K562 (cell line): ENCODE measurements around the gene SNRNP70. TPM values are rescaled to one million over a fixed set of nuclear protein-coding genes. Genes with fewer than 3 reads are reported as not detected.
"Not testable (repeated sequence)": the region's sequence is repeated elsewhere in the genome, so short reads cannot be mapped to it uniquely, and the experiment has no call there.

ENCODE experiments used
- ATAC-seq: fragments of 200-7000 bp; cut with Tn5 transposase; 3 replicates; pipeline ENCODE4 v1.9.1; 2020; ENCODE audit warnings: moderate library complexity
- BruUV-seq: library from RNA; stranded (reverse); fragments of 400-500 nt; replicated peaks from 2 replicates; lab custom pipeline; 2021; lab: Mats Ljungman, UMichigan
- CTCF ChIA-PET: fragments of 300-600 bp; formaldehyde crosslinking; extraction: SDS; loops from one replicate; lab custom pipeline; 2021; ENCODE audit warnings: low intra/inter-chr PET ratio; lab: Yijun Ruan, JAX
- POLR2A ChIA-PET: fragments of 300-600, 350-650 bp; sonication (Branson Sonifier 250); formaldehyde crosslinking; extraction: SDS; loops from one replicate; lab custom pipeline; 2021; ENCODE audit warnings: antibody characterized with exemption, inconsistent platforms; lab: Yijun Ruan, JAX
- DNase-seq, 4 experiments: peaks; one replicate each; pipeline versions ENCODE4 v3.0.0 to v3.0.0-alpha.2; 2011 to 2018; ENCODE audit warnings: low spot score in 3 of 4, mixed read lengths in 3 of 4; ENCODE audit errors: extremely low read depth in 1 of 4
- FAIRE-seq: peaks from 2 replicates; lab custom pipeline; 2011; peaks lifted over from hg19 to GRCh38; lab: Jason Lieb, UNC
- H2AFZ ChIP-seq: 2 replicates; pipeline ENCODE4 v1.6.0; 2011; ENCODE audit warnings: low read depth, low read length, control low read depth, inconsistent platforms
- H3K27ac ChIP-seq: fragments of 200-600 bp; 3 replicates; pipeline ENCODE4 v1.8.0; 2011; ENCODE audit warnings: low read depth, mild to moderate bottlenecking, control low read depth, inconsistent platforms, low read length, moderate library complexity, mixed read lengths; ENCODE audit errors: extremely low read depth
- H3K27me3 ChIP-seq, 2 experiments: fragments of 300-600 bp in 1 of 2; 2 replicates in 1 of 2; 3 replicates in 1 of 2; pipeline versions ENCODE4 v1.6.0 to v1.8.0; 2011; ENCODE audit warnings: inconsistent platforms in 2 of 2, low read length in 2 of 2, mild to moderate bottlenecking in 1 of 2, mixed read lengths in 1 of 2, moderate library complexity in 1 of 2; ENCODE audit not compliant: control insufficient read depth in 2 of 2, insufficient read depth in 2 of 2
- H3K36me3 ChIP-seq: fragments of 300-600 bp; 3 replicates; pipeline ENCODE4 v1.8.0; 2011; ENCODE audit warnings: mild to moderate bottlenecking, low read length, inconsistent platforms; ENCODE audit not compliant: control insufficient read depth, insufficient read depth
- H3K4me1 ChIP-seq, 2 experiments: fragments of 200-600 bp in 1 of 2; replicated peaks in 1 of 2; 2 replicates in 1 of 2; 3 replicates in 1 of 2; pipeline versions ENCODE4 v1.5.1 to v1.8.0; 2011; ENCODE audit warnings: inconsistent platforms in 2 of 2, low read length in 2 of 2, mild to moderate bottlenecking in 1 of 2, mixed read lengths in 1 of 2, moderate library complexity in 1 of 2; ENCODE audit not compliant: control insufficient read depth in 2 of 2, insufficient read depth in 2 of 2
- H3K4me2 ChIP-seq: 2 replicates; pipeline ENCODE4 v1.6.1; 2011; ENCODE audit warnings: low read length, control low read depth, inconsistent platforms, mixed read lengths; ENCODE audit not compliant: insufficient read depth
- H3K4me3 ChIP-seq: fragments of 200-600 bp; sonication (generic), shearing (Covaris generic); 2 replicates; pipeline ENCODE4 v1.5.1; 2016; ENCODE audit warnings: control low read depth, inconsistent platforms
- H3K79me2 ChIP-seq: fragments of 200-600 bp; 3 replicates; pipeline ENCODE4 v1.8.0; 2011; ENCODE audit warnings: low read length, inconsistent platforms; ENCODE audit not compliant: control insufficient read depth, insufficient read depth
- H3K9ac ChIP-seq, 2 experiments: 2 replicates each; pipeline versions ENCODE4 v1.6.0 to v1.6.1; 2011; ENCODE audit warnings: low read depth in 2 of 2, low read length in 2 of 2, control low read depth in 1 of 2, inconsistent platforms in 1 of 2, mild to moderate bottlenecking in 1 of 2, mixed read lengths in 1 of 2; ENCODE audit not compliant: insufficient read depth in 1 of 2
- H3K9me1 ChIP-seq: one replicate; pipeline ENCODE4 v1.6.0; 2011; ENCODE audit warnings: inconsistent platforms, mild to moderate bottlenecking, low read length, moderate library complexity; ENCODE audit not compliant: control insufficient read depth, insufficient read depth
- H3K9me3 ChIP-seq: replicated peaks from 2 replicates; pipeline ENCODE4 v1.5.1; 2011; ENCODE audit warnings: low read depth, low read length, inconsistent platforms; ENCODE audit not compliant: control insufficient read depth, insufficient read depth
- H4K20me1 ChIP-seq: replicated peaks from 2 replicates; pipeline ENCODE4 v1.6.1; 2011; ENCODE audit warnings: low read length, inconsistent platforms, mixed read lengths; ENCODE audit not compliant: control insufficient read depth, insufficient read depth
- ATF7 ChIP-seq: fragments of 450-650 bp; IDR thresholded peaks from 2 replicates; pipeline ENCODE4 v1.7.1; 2014; ENCODE audit warnings: mild to moderate bottlenecking, moderate library complexity
- BCOR ChIP-seq: fragments of 450-650 bp; IDR thresholded peaks from 2 replicates; pipeline ENCODE4 v1.6.1; 2016
- CEBPG ChIP-seq, 3 experiments: fragments of 200-800 bp in 1 of 3; sonication (Bioruptor generic) in 1 of 3; sonication (generic) in 1 of 3; formaldehyde crosslinking in 1 of 3; IDR thresholded peaks in 2 of 3; conservative IDR thresholded peaks in 1 of 3; 2 replicates each; pipeline versions ENCODE4 v1.6.1 to v1.8.0; 2016 to 2022; ENCODE audit warnings: missing compliant biosample characterization in 2 of 3, missing genetic modification characterization in 2 of 3, mild to moderate bottlenecking in 1 of 3, missing genetic modification reagents in 1 of 3
- CTBP1 ChIP-seq: fragments of 450-650 bp; IDR thresholded peaks from 2 replicates; pipeline ENCODE4 v1.6.1; 2016; ENCODE audit warnings: borderline replicate concordance
- NBN ChIP-seq: fragments of 450-650 bp; IDR thresholded peaks from 2 replicates; pipeline ENCODE4 v1.6.1; 2016; ENCODE audit warnings: low read depth, mild to moderate bottlenecking
- RAD21 ChIP-seq, 2 experiments: fragments of 250-450 bp in 1 of 2; fragments of 450-650 bp in 1 of 2; sonication (Bioruptor Pico) in 1 of 2; formaldehyde crosslinking in 1 of 2; IDR thresholded peaks in 1 of 2; conservative IDR thresholded peaks in 1 of 2; 2 replicates each; pipeline versions ENCODE4 v1.4.0 to v1.8.0; 2020 to 2022; ENCODE audit warnings: mild to moderate bottlenecking in 2 of 2, moderate library complexity in 1 of 2
- TAF1 ChIP-seq: IDR thresholded peaks from 2 replicates; pipeline ENCODE4 v1.6.1; 2011; ENCODE audit warnings: mild to moderate bottlenecking, low read length, moderate library complexity; ENCODE audit not compliant: insufficient read depth, control insufficient read depth, severe bottlenecking; ENCODE audit errors: extremely low read depth
- WGBS: fragments of 100-300 bp; shearing (Covaris generic); methylation state at CpG from one replicate; pipeline ENCODE4 v1.1.6; 2016; ENCODE audit warnings: low coverage, mixed read lengths; ENCODE audit not compliant: insufficient coverage; ENCODE audit errors: missing lambda C conversion rate; 5-methylcytosine and 5-hydroxymethylcytosine counted together
- in situ Hi-C: fragments of 300-500 bp; cut with MboI; formaldehyde crosslinking; loops from 4 replicates; pipeline ENCODE4 v1.15.0; 2018; ENCODE audit warnings: inconsistent platforms, mixed read lengths
- intact Hi-C: fragments of 100-400 bp; cut with micrococcal nuclease; formaldehyde crosslinking; loops from 2 replicates; pipeline ENCODE4 v1.14.2; 2022
- polyA plus RNA-seq, 8 experiments: library from polyadenylated mRNA; depleted of rRNA in 4 of 8; stranded (reverse) in 5 of 8; unstranded in 3 of 8; fragments of >200 nt; fragmentation: Nextera tagmentation in 2 of 8; fragmentation: Illumina TruSeq in 1 of 8; extraction: Ambion mirVana in 2 of 8; extraction: Trizol in 1 of 8; gene quantifications; 2 replicates each; pipeline versions ENCODE4 v1.2.1 to v1.2.3, GENCODE V29; 2011 to 2014; ENCODE audit warnings: inconsistent platforms in 1 of 8, missing spikeins in 1 of 8
- total RNA-seq, 7 experiments: library from RNA; depleted of rRNA in 6 of 7; stranded (reverse); fragments of >200 nt in 6 of 7; fragmentation: Illumina TruSeq in 2 of 7; extraction: Trizol in 2 of 7; gene quantifications; 2 replicates each; pipeline versions ENCODE4 v1.2.1 to v1.2.3, GENCODE V29; 2011 to 2021; ENCODE audit warnings: low replicate concordance in 1 of 7
- TF ChIP-seq, protein P1 (sequence below): sonication (generic); formaldehyde crosslinking; IDR thresholded peaks from 2 replicates; pipeline ENCODE4 v1.9.0; 2022; ENCODE audit warnings: mild to moderate bottlenecking, missing genetic modification reagents
- TF ChIP-seq, protein P2 (sequence below), 2 experiments: fragments of 450-650 bp in 1 of 2; sonication (generic) in 1 of 2; formaldehyde crosslinking in 1 of 2; IDR thresholded peaks in 1 of 2; conservative IDR thresholded peaks in 1 of 2; 2 replicates each; pipeline versions ENCODE4 v1.6.1 to v1.8.1; 2016 to 2023; ENCODE audit warnings: mild to moderate bottlenecking in 2 of 2, moderate library complexity in 2 of 2, inconsistent platforms in 1 of 2, missing genetic modification reagents in 1 of 2

The SNRNP70 gene
- total and polyA plus RNA-seq, 9 of the 15 experiments (the other 6 are each of a cell fraction or from before 2014, with no cell fraction given): 2.8 to 496 (median 136) TPM

DNA sequence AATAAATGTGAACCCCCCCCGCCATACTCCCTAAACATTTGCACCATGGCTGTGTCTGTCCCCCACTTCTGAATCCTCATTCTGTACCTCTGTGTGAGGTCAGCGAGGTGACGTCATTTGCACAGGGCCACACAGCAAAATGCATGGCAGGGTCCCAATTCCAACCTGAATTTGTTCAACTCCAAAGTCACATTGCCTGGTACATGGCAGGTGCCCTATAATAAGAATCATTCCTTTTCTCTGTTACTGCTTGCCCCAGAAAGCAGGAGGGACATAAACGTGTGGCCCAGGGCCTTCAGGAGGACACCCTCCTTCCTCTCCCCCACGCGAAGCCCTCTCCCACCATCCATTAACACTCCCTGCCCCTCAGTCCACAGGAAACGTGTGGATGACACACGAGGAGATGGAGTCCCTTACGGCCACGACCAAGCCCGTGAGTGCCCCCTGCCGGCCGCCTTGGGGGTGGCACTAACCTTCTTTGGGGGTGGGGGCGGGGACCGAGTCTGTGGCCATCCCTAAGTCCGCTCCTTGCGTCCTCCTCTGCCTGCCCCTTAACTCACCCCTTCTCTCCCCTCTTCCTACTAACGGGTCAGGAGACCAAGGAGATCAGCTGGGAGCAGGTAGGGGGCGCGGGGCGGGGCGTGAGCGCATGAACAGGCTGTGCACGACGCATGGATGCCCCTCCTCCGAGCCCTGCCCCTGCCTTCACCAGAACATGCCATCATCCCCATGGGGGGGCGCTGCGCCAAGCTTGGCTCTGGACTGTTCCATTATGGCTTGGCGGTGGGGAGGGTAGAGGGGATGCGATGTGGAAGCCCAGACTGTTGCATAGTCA lies 60.5 kb downstream of the SNRNP70 start (continued):
- peak; percentile 74 to 76 for TF ChIP-seq RAD21 (CRISPR knock-in tag; conservative IDR thresholded peaks at IDR 0.05 in 1 of 2, IDR thresholded peaks at IDR 0.05 in 1 of 2)
- TF ChIP-seq NBN: peak; percentile 58; the same call in 1 of the 2 replicates
- peak; percentile 43; the same call in 1 of the 2 replicates for TF ChIP-seq BCOR
- TF ChIP-seq TAF1: peak; percentile 7
- peak; percentile 73; the same call in 1 of the 2 replicates for TF ChIP-seq CTBP1
- TF ChIP-seq, protein P1, sequence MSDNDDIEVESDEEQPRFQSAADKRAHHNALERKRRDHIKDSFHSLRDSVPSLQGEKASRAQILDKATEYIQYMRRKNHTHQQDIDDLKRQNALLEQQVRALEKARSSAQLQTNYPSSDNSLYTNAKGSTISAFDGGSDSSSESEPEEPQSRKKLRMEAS (CRISPR knock-in tag): peak; percentile 68

DNA sequence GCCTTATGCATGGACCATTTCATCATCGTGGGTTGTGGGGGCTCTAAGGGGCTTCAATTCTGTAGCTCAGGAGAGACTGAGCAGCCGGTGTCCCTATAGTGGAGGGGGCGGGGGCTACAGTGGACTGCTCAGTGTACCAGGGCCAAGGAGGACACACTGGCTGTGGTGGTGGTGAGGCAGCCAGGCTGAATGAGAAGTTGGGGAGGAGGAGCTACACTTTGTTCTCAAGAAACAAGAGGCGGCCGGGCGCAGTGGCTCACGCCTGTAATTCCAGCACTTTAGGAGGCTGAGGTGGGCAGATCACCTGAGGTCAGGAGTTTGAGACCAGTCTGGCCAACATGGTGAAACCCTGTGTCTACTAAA lies 61.1 kb downstream of the SNRNP70 start:
- H3K27me3 ChIP-seq; in situ Hi-C loops; H3K36me3 ChIP-seq; H4K20me1 ChIP-seq; FAIRE-seq; CTCF ChIA-PET; DNase-seq; H3K9me1 ChIP-seq; H3K27ac ChIP-seq; ATAC-seq; BruUV-seq; H3K9me3 ChIP-seq; TF ChIP-seq CEBPG (tag; conservative IDR thresholded peaks at IDR 0.05 in 1 of 2, IDR thresholded peaks at IDR 0.05 in 1 of 2): not testable (repeated sequence)
- H3K4me2 ChIP-seq: peak overlapping the region; percentile 72
- 66% methylated on average over 4 of the region's 7 CpGs for WGBS
- peaks cover 28% of the 10 kb centered on the region; the same call in 2 of the 3 replicates for H3K79me2 ChIP-seq
- H2AFZ ChIP-seq: 0 out of 2 replicates have a peak overlapping the region, but pooled peaks have one; percentile 86
- H3K4me1 ChIP-seq: peaks cover 27 to 70% of the 10 kb centered on the region in 2 experiments
- TF ChIP-seq CEBPG (CRISPR knock-in tag; IDR thresholded peaks at IDR 0.05) (0 out of 2 replicates have a peak, but pooled peaks have one; percentile 20), ATF7 (peak; percentile 4)
- TF ChIP-seq, protein P2, sequence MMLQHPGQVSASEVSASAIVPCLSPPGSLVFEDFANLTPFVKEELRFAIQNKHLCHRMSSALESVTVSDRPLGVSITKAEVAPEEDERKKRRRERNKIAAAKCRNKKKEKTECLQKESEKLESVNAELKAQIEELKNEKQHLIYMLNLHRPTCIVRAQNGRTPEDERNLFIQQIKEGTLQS (IDR thresholded peaks at IDR 0.05): peak; percentile 24
- TF ChIP-seq, protein P2 (CRISPR knock-in tag; conservative IDR thresholded peaks at IDR 0.05): not testable (repeated sequence)
- H3K4me3 ChIP-seq: peak overlapping the region; percentile 38; the same call in 1 of the 2 replicates
- peak overlapping the region in 1 of 2 experiments; percentile 24; a peak in 1 of 4 replicates for H3K9ac ChIP-seq
- POLR2A ChIA-PET: interaction anchor here (0.6 to 1.7 kb wide), 6 partner anchors 9 to 522 kb away, joined by 3 to 7 read pairs (median 3); partner anchors contain the start of gene HRC
- intact Hi-C loops: loop anchor here (1.0 kb wide), 1 partner anchor 49 kb away; no protein-coding TSS in a partner anchor
